Fibroblast of mammary gland (primary cell): ENCODE measurements around the gene RSPH4A.
A peak's percentile ranks its signal among the peaks of the same experiment; 100 is the strongest.

Source experiments
- DNase-seq: peaks from one replicate; pipeline ENCODE4 v3.0.0-alpha.2; 2010; ENCODE audit warnings: low read depth
- H3K4me3 ChIP-seq: 2 replicates; pipeline ENCODE4 v1.5.1; 2011; ENCODE audit warnings: low read depth, mild to moderate bottlenecking, low read length, moderate library complexity; ENCODE audit not compliant: control insufficient read depth
- CTCF ChIP-seq: conservative IDR thresholded peaks from 2 replicates; pipeline ENCODE4 v1.5.1; 2011; ENCODE audit warnings: low read depth, low read length, inconsistent platforms; ENCODE audit not compliant: control insufficient read depth, insufficient read depth

The RSPH4A gene

GRCh38 chr6:116625872-116626271, 9.6 kb downstream of the RSPH4A start:
- TF ChIP-seq CTCF = no peak
- no peak for DNase-seq
- H3K4me3 ChIP-seq = no peak overlapping the region

GRCh38 chr6:116629563-116629981, 13.3 kb downstream of the RSPH4A start:
- H3K4me3 ChIP-seq = no peak overlapping the region
- no peak for DNase-seq

GRCh38 chr6:116631379-116631990, 15.2 kb downstream of the RSPH4A start:
- no peak overlapping the region for H3K4me3 ChIP-seq
- no peak for TF ChIP-seq CTCF
- DNase-seq = no peak

More at GRCh38 chr6:116629563-116629981, 13.3 kb downstream of the RSPH4A start:
- no peak for TF ChIP-seq CTCF

GRCh38 chr6:116633685-116634084, 17.4 kb downstream of the RSPH4A start:
- H3K4me3 ChIP-seq = no peak overlapping the region
- no peak for TF ChIP-seq CTCF
- peak; percentile 10 for DNase-seq

- no peak for DNase-seq
- TF ChIP-seq CTCF = no peak
- no peak overlapping the region for H3K4me3 ChIP-seq
Observed at GRCh38 chr6:116648156-116648555, 31.9 kb downstream of the RSPH4A start.

GRCh38 chr6:116649129-116649528, 32.9 kb downstream of the RSPH4A start:
- no peak for TF ChIP-seq CTCF
- no peak overlapping the region for H3K4me3 ChIP-seq
- DNase-seq = no peak

- no peak overlapping the region for H3K4me3 ChIP-seq
- DNase-seq = no peak
- no peak for TF ChIP-seq CTCF
Observed at GRCh38 chr6:116651916-116652315, 35.6 kb downstream of the RSPH4A start.
